Heart left ventricle (tissue), 13 donors: ENCODE results near the gene BEAN1.

Experiments
- POLR2A ChIP-seq, 2 donors: fragments of 450-650 bp; IDR thresholded peaks; one replicate each; pipeline ENCODE4 v1.6.1; 2017; ENCODE audit warnings: antibody characterized with exemption in 2 of 2, mild to moderate bottlenecking in 2 of 2, moderate library complexity in 2 of 2
- TF ChIP-seq, protein P1 (sequence below), 12 donors: fragments of 200-600 bp; sonication (generic) in 4 of 12; IDR thresholded peaks; one replicate each; pipeline versions ENCODE4 v1.5.0 to v1.8.0; 2018 to 2022; ENCODE audit warnings: antibody characterized with exemption in 12 of 12, mild to moderate bottlenecking in 5 of 12
- donor health status: ischemic (EF 13 %, LVEDD 7.1; RV severe dilation, severe dysfunction).
- donor health status: DM: no; HTN: yes; CAD: no.
- donor health status: DM: no; HTN: no; CAD: no.
- donor health status: ischemic (EF 25% LVEDD 6.9; RV normal size, moderate dysfunction).
- donor health status: ischemic (EF 25% LVEDD 5.7; RV mildly dilated, moderate dysfunction).
- donor health status: ischemic (EF 35%, LVEDD 5.7; RV mildly dilated, moderate dysfunction).
- donor health status: nonischemic (EF 11% LVEDD 7.7; RV severe dilation, severe dysfunction).
- donor health status: DM: yes; HTN: yes; CAD: no.
- donor health status: PGD.
- donor health status: ischemic (EF 29% LVEDD 5.4; RV normal size, mild dysfunction).
- donor health status: nonischemic (EF 23%, LVEDD 6.1; RV moderate dilation, normal function).

- TF ChIP-seq, protein P1, sequence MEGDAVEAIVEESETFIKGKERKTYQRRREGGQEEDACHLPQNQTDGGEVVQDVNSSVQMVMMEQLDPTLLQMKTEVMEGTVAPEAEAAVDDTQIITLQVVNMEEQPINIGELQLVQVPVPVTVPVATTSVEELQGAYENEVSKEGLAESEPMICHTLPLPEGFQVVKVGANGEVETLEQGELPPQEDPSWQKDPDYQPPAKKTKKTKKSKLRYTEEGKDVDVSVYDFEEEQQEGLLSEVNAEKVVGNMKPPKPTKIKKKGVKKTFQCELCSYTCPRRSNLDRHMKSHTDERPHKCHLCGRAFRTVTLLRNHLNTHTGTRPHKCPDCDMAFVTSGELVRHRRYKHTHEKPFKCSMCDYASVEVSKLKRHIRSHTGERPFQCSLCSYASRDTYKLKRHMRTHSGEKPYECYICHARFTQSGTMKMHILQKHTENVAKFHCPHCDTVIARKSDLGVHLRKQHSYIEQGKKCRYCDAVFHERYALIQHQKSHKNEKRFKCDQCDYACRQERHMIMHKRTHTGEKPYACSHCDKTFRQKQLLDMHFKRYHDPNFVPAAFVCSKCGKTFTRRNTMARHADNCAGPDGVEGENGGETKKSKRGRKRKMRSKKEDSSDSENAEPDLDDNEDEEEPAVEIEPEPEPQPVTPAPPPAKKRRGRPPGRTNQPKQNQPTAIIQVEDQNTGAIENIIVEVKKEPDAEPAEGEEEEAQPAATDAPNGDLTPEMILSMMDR (IDR thresholded peaks at IDR 0.05), result no peak
- no peak for TF ChIP-seq POLR2A (IDR thresholded peaks at IDR 0.05)
Observed at GRCh38 chr16:66510711-66511601, 83.9 kb downstream of the BEAN1 start.
